ENCODE data around the gene PCYT1B.
"Not testable (repeated sequence)": the region's sequence is repeated elsewhere in the genome, so short reads cannot be mapped to it uniquely, and the experiment has no call there.

Gene PCYT1B

GRCh38 chrX:24646006-24646405 is 1.1 kb downstream of the PCYT1B start:
- DNase-seq (ENCODE audit: low read depth in 2 of 2): no peak

GRCh38 chrX:24643116-24643515 is 4.0 kb downstream of the PCYT1B start:
- no peak for DNase-seq (ENCODE audit: low read depth in 2 of 2)

GRCh38 chrX:24629701-24630100 is 17.4 kb downstream of the PCYT1B start:
- DNase-seq (ENCODE audit: low read depth in 2 of 2): no peak

- no peak for DNase-seq (ENCODE audit: low read depth in 2 of 2)
Measured at GRCh38 chrX:24619647-24620046, 27.5 kb downstream of the PCYT1B start.

GRCh38 chrX:24610516-24610915 is 36.6 kb downstream of the PCYT1B start:
- DNase-seq (ENCODE audit: low read depth in 2 of 2): no peak

GRCh38 chrX:24607616-24608015 is 39.5 kb downstream of the PCYT1B start:
- DNase-seq (ENCODE audit: low read depth in 2 of 2): no peak

- DNase-seq (ENCODE audit: low read depth in 2 of 2): not testable (repeated sequence)
Measured at GRCh38 chrX:24605941-24606340, 41.2 kb downstream of the PCYT1B start.

- no peak for DNase-seq (ENCODE audit: low read depth in 2 of 2)
Measured at GRCh38 chrX:24603191-24603590, 44.0 kb downstream of the PCYT1B start.

GRCh38 chrX:24601858-24602257 is 45.3 kb downstream of the PCYT1B start:
- no peak for DNase-seq (ENCODE audit: low read depth in 2 of 2)

GRCh38 chrX:24594501-24594900 is 52.6 kb downstream of the PCYT1B start:
- no peak for DNase-seq (ENCODE audit: low read depth in 2 of 2)

- DNase-seq (ENCODE audit: low read depth in 2 of 2): no peak
Measured at GRCh38 chrX:24590111-24590510, 57.0 kb downstream of the PCYT1B start.

GRCh38 chrX:24577091-24577490 is 70.1 kb downstream of the PCYT1B start:
- DNase-seq (ENCODE audit: low read depth in 2 of 2): no peak

- no peak for DNase-seq (ENCODE audit: low read depth in 2 of 2)
Measured at GRCh38 chrX:24575496-24575895, 71.7 kb downstream of the PCYT1B start.

GRCh38 chrX:24574743-24575142 is 72.4 kb downstream of the PCYT1B start:
- no peak for DNase-seq (ENCODE audit: low read depth in 2 of 2)

- no peak for DNase-seq (ENCODE audit: low read depth in 2 of 2)
Measured at GRCh38 chrX:24567169-24567568, 80.0 kb downstream of the PCYT1B start.

- DNase-seq (ENCODE audit: low read depth in 2 of 2): no peak
Measured at GRCh38 chrX:24566240-24566639, 80.9 kb downstream of the PCYT1B start.

- DNase-seq (ENCODE audit: low read depth in 2 of 2): no peak
Measured at GRCh38 chrX:24563291-24564010, 83.7 kb downstream of the PCYT1B start.

GRCh38 chrX:24561121-24561520 is 86.0 kb downstream of the PCYT1B start:
- no peak for DNase-seq (ENCODE audit: low read depth in 2 of 2)

- DNase-seq (ENCODE audit: low read depth in 2 of 2): no peak
Measured at GRCh38 chrX:24553011-24553410, 94.1 kb downstream of the PCYT1B start.

- DNase-seq (ENCODE audit: low read depth in 2 of 2): no peak
Measured at GRCh38 chrX:24550166-24550565, 97.0 kb downstream of the PCYT1B start.

- DNase-seq (ENCODE audit: low read depth in 2 of 2): no peak
Measured at GRCh38 chrX:24547961-24548360, 99.2 kb downstream of the PCYT1B start.

GRCh38 chrX:24542756-24543155 is 104.4 kb downstream of the PCYT1B start:
- DNase-seq (ENCODE audit: low read depth in 2 of 2): no peak

GRCh38 chrX:24536551-24536950 is 110.6 kb downstream of the PCYT1B start:
- DNase-seq (ENCODE audit: low read depth in 2 of 2): no peak

- DNase-seq (ENCODE audit: low read depth in 2 of 2): no peak
Measured at GRCh38 chrX:24528605-24529004, 118.5 kb downstream of the PCYT1B start.

Measured in stimulated activated CD8-positive, alpha-beta memory T cell treated with anti-CD3 and anti-CD28 coated beads, Interleukin-2, amount 100 ng/mL, for 1 hour (primary cell).